H7 (cell line): ENCODE data around the gene TRIM41. TPM values are rescaled to one million over a fixed set of nuclear protein-coding genes. Genes with fewer than 3 reads are reported as not detected.
A peak's percentile ranks its signal among the peaks of the same experiment; 100 is the strongest.
"Not testable (repeated sequence)": the region's sequence is repeated elsewhere in the genome, so short reads cannot be mapped to it uniquely, and the experiment has no call there.

Experiments
- DNase-seq: peaks from one replicate; pipeline ENCODE4 v3.0.0; 2012
- H3K27me3 ChIP-seq: 2 replicates; pipeline ENCODE4 v1.6.0; 2011; ENCODE audit warnings: mild to moderate bottlenecking, low read length; ENCODE audit not compliant: control insufficient read depth, insufficient read depth
- H3K36me3 ChIP-seq: replicated peaks from 2 replicates; pipeline ENCODE4 v1.5.1; 2011; ENCODE audit warnings: low read length; ENCODE audit not compliant: control insufficient read depth, insufficient read depth
- H3K4me3 ChIP-seq: 2 replicates; pipeline ENCODE4 v1.5.1; 2011; ENCODE audit warnings: low read depth, mild to moderate bottlenecking, control low read depth, low read length, moderate library complexity; ENCODE audit not compliant: insufficient read depth
- total RNA-seq: library from RNA; depleted of rRNA; stranded (reverse); fragments of >200 nt; shearing (Covaris generic); gene quantifications from 2 replicates; pipeline ENCODE4 v1.2.3, GENCODE V29; 2014

The TRIM41 gene
- total RNA-seq, 1 experiment from 2014 or later, result 13.6 TPM

- H3K27me3 ChIP-seq, result peaks cover 8% of the 10 kb centered on the region; the same call in 1 of the 2 replicates
- no peaks in the 10 kb centered on the region for H3K36me3 ChIP-seq
- DNase-seq, result peak; percentile 2
- H3K4me3 ChIP-seq, result no peak overlapping the region
Observed at GRCh38 chr5:181212080-181212479, 11.0 kb upstream of the TRIM41 start.

- no peak for DNase-seq
- H3K27me3 ChIP-seq, result peaks cover 11% of the 10 kb centered on the region; the same call in 1 of the 2 replicates
- no peak overlapping the region for H3K4me3 ChIP-seq
- no peaks in the 10 kb centered on the region for H3K36me3 ChIP-seq
Observed at GRCh38 chr5:181212934-181213333, 10.1 kb upstream of the TRIM41 start.

- not testable (repeated sequence) for DNase-seq, H3K4me3 ChIP-seq, H3K36me3 ChIP-seq
- H3K27me3 ChIP-seq, result peaks cover 11% of the 10 kb centered on the region; the same call in 1 of the 2 replicates
Observed at GRCh38 chr5:181214249-181214648, 8.8 kb upstream of the TRIM41 start.

GRCh38 chr5:181215997-181216989 is 6.8 kb upstream of the TRIM41 start:
- Histone ChIP-seq H3K27me3 (peaks cover 11% of the 10 kb centered on the region; the same call in 1 of the 2 replicates), H3K4me3 (peak overlapping the region; percentile 66), H3K36me3 (no peaks in the 10 kb centered on the region)
- no peak for DNase-seq

- peaks cover 11% of the 10 kb centered on the region; the same call in 1 of the 2 replicates for H3K27me3 ChIP-seq
- peak; percentile 82 for DNase-seq
- no peaks in the 10 kb centered on the region for H3K36me3 ChIP-seq
- H3K4me3 ChIP-seq, result peak overlapping the region; percentile 66
Observed at GRCh38 chr5:181217111-181217802, 5.8 kb upstream of the TRIM41 start.

- Histone ChIP-seq H3K27me3 (peaks cover 11% of the 10 kb centered on the region; the same call in 1 of the 2 replicates), H3K36me3 (no peaks in the 10 kb centered on the region), H3K4me3 (peak overlapping the region; percentile 66)
- DNase-seq, result no peak
Observed at GRCh38 chr5:181217803-181218062, 5.3 kb upstream of the TRIM41 start.

- H3K36me3 ChIP-seq, result no peaks in the 10 kb centered on the region
- no peak for DNase-seq
- peak overlapping the region; percentile 66 for H3K4me3 ChIP-seq
- H3K27me3 ChIP-seq, result peaks cover 11% of the 10 kb centered on the region; the same call in 1 of the 2 replicates
Observed at GRCh38 chr5:181218795-181219124, 4.3 kb upstream of the TRIM41 start.

- H3K4me3 ChIP-seq, result no peak overlapping the region
- H3K36me3 ChIP-seq, result no peaks in the 10 kb centered on the region
- peaks cover 11% of the 10 kb centered on the region; the same call in 1 of the 2 replicates for H3K27me3 ChIP-seq
- DNase-seq, result no peak
Observed at GRCh38 chr5:181219262-181220177, 3.6 kb upstream of the TRIM41 start.

GRCh38 chr5:181220178-181220515 is 2.9 kb upstream of the TRIM41 start:
- H3K36me3 ChIP-seq, result peaks cover 2% of the 10 kb centered on the region
- no peak for DNase-seq
- no peak overlapping the region for H3K4me3 ChIP-seq
- peaks cover 11% of the 10 kb centered on the region; the same call in 1 of the 2 replicates for H3K27me3 ChIP-seq

- H3K4me3 ChIP-seq, result peak overlapping the region; percentile 90
- peaks cover 2% of the 10 kb centered on the region for H3K36me3 ChIP-seq
- H3K27me3 ChIP-seq, result peaks cover 10% of the 10 kb centered on the region; the same call in 1 of the 2 replicates
- no peak for DNase-seq
Observed at GRCh38 chr5:181221105-181221791, 1.8 kb upstream of the TRIM41 start.

- Histone ChIP-seq H3K27me3 (peaks cover 4% of the 10 kb centered on the region; the same call in 1 of the 2 replicates), H3K4me3 (peak overlapping the region; percentile 90), H3K36me3 (peaks cover 3% of the 10 kb centered on the region)
- peak; percentile 86 for DNase-seq
Observed at GRCh38 chr5:181221792-181222629, 1.1 kb upstream of the TRIM41 start.

GRCh38 chr5:181222630-181223057 is 437 bp upstream of the TRIM41 start:
- Histone ChIP-seq H3K4me3 (peak overlapping the region; percentile 90), H3K27me3 (no peaks in the 10 kb centered on the region; the same call in 1 of the 2 replicates), H3K36me3 (peaks cover 3% of the 10 kb centered on the region)
- DNase-seq, result no peak
